ENCODE results near the gene SDF2. TPM values are rescaled to one million over a fixed set of nuclear protein-coding genes. Genes with fewer than 3 reads are reported as not detected.

SDF2 gene
- total and polyA plus RNA-seq, 9 of the 15 experiments (the other 6 are each of a cell fraction or from before 2014, with no cell fraction given): 41.2 to 132 (median 65.6) TPM

DNA sequence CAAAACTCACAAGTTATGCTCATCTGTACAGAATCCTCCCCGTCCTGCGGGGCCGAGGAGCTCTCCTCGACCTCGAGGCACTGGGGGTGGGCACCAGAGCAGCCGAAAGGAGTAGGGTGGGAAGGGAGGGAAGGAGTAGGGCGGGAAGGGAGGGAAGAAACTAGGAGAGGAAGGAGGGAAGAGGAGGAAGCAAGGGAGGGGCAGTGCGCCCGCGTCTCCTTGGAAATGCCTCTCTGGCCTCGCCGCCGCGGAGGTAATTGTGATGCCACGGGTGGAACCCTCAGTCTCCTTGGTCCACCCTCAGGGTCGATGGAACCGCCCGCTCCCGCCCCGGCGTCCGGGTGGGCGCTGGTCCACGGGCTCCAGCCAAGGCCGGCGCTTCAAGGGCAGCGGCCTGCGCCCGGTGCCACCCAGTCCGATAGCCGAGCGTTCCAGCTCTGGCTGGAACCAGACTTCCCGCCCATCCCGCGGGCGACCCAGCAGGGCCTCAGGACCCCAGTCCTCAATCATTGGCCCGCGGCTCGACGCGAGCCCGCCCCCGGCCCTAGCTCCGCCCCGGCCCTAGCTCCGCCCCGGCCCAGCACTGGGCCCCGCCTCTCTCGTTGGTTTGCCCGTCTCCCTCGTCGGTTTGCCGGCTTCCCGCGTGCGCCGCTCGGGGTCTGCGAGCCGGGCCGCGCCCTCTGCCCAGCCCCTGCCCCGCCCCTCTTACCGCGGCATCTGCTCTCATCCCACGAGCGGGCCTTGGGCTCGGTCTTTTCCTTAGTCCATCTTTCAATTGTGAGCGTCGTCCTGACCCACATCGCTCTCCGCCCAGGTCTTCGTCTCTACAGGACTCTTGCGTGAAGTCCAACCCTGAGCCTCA is 49.4 kb upstream of the SDF2 start (continued):
- TF ChIP-seq U2AF2 (optimal IDR thresholded peaks at IDR 0.05; ENCODE audit: low read depth, low read length) (no peak), HIVEP1 (CRISPR knock-in tag; IDR thresholded peaks at IDR 0.05) (0 out of 2 replicates have a peak, but pooled peaks have one; percentile 38), RBM39 (optimal IDR thresholded peaks at IDR 0.05; ENCODE audit: low read depth, low read length) (peak; percentile 75), ZNF717 (CRISPR knock-in tag; IDR thresholded peaks at IDR 0.05) (no peak), ZBTB7A (IDR thresholded peaks at IDR 0.05; ENCODE audit: borderline replicate concordance, control insufficient read depth, low read depth, low read length) (peak; percentile 97), ZFP1 (CRISPR knock-in tag; IDR thresholded peaks at IDR 0.05) (no peak), ZNF707 (CRISPR knock-in tag; conservative IDR thresholded peaks at IDR 0.05) (no peak), ETS2 (tag; IDR thresholded peaks at IDR 0.05; ENCODE audit: borderline replicate concordance, poor library complexity, severe bottlenecking) (no peak), ZC3H4 (CRISPR knock-in tag; IDR thresholded peaks at IDR 0.05; ENCODE audit: borderline replicate concordance) (peak; percentile 72), SETDB1 (IDR thresholded peaks at IDR 0.05; ENCODE audit: low read length) (no peak), HDGF (IDR thresholded peaks at IDR 0.05) (no peak), KLF1 (tag; IDR thresholded peaks at IDR 0.05) (no peak; the same call in none of the 2 replicates), CBX2 (IDR thresholded peaks at IDR 0.05; ENCODE audit: insufficient read depth, low read length, poor library complexity, severe bottlenecking) (no peak), GTF2F1 (IDR thresholded peaks at IDR 0.05; ENCODE audit: low read depth, low read length) (no peak), RBBP5 (IDR thresholded peaks at IDR 0.05; ENCODE audit: borderline replicate concordance, insufficient read depth, low read length, poor library complexity, severe bottlenecking) (peak; percentile 42), U2AF1 (optimal IDR thresholded peaks at IDR 0.05; ENCODE audit: low read depth, low read length) (peak; percentile 65), SMARCA5 (IDR thresholded peaks at IDR 0.05) (no peak), ERF (CRISPR knock-in tag; IDR thresholded peaks at IDR 0.05) (peak; percentile 75), FUS (optimal IDR thresholded peaks at IDR 0.05; ENCODE audit: low read depth, low read length) (peak; percentile 25), TAF7 (tag; IDR thresholded peaks at IDR 0.05) (0 out of 2 replicates have a peak, but pooled peaks have one; percentile 25), FOXJ2 (tag; IDR thresholded peaks at IDR 0.05) (no peak), ZNF274 (IDR thresholded peaks at IDR 0.05; ENCODE audit: borderline replicate concordance, low read depth, low read length) (no peak), TAF1 (IDR thresholded peaks at IDR 0.05; ENCODE audit: control insufficient read depth, extremely low read depth, insufficient read depth, low read length, severe bottlenecking) (peak; percentile 73)
- TF ChIP-seq, protein P1, sequence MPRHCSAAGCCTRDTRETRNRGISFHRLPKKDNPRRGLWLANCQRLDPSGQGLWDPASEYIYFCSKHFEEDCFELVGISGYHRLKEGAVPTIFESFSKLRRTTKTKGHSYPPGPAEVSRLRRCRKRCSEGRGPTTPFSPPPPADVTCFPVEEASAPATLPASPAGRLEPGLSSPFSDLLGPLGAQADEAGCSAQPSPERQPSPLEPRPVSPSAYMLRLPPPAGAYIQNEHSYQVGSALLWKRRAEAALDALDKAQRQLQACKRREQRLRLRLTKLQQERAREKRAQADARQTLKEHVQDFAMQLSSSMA (CRISPR knock-in tag; IDR thresholded peaks at IDR 0.05): no peak
- TF ChIP-seq, protein P2, sequence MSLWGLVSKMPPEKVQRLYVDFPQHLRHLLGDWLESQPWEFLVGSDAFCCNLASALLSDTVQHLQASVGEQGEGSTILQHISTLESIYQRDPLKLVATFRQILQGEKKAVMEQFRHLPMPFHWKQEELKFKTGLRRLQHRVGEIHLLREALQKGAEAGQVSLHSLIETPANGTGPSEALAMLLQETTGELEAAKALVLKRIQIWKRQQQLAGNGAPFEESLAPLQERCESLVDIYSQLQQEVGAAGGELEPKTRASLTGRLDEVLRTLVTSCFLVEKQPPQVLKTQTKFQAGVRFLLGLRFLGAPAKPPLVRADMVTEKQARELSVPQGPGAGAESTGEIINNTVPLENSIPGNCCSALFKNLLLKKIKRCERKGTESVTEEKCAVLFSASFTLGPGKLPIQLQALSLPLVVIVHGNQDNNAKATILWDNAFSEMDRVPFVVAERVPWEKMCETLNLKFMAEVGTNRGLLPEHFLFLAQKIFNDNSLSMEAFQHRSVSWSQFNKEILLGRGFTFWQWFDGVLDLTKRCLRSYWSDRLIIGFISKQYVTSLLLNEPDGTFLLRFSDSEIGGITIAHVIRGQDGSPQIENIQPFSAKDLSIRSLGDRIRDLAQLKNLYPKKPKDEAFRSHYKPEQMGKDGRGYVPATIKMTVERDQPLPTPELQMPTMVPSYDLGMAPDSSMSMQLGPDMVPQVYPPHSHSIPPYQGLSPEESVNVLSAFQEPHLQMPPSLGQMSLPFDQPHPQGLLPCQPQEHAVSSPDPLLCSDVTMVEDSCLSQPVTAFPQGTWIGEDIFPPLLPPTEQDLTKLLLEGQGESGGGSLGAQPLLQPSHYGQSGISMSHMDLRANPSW (CRISPR knock-in tag; IDR thresholded peaks at IDR 0.05): no peak
